Hippocampal formation (tissue), 2 donors: ENCODE results near the gene DNPH1.
A peak's percentile ranks its signal among the peaks of the same experiment; 100 is the strongest.

ENCODE experiments used
- DNase-seq, 2 donors: peaks; one replicate each; lab custom pipeline; 2025; lab: John Stamatoyannopoulos, UW

The DNPH1 gene

DNA sequence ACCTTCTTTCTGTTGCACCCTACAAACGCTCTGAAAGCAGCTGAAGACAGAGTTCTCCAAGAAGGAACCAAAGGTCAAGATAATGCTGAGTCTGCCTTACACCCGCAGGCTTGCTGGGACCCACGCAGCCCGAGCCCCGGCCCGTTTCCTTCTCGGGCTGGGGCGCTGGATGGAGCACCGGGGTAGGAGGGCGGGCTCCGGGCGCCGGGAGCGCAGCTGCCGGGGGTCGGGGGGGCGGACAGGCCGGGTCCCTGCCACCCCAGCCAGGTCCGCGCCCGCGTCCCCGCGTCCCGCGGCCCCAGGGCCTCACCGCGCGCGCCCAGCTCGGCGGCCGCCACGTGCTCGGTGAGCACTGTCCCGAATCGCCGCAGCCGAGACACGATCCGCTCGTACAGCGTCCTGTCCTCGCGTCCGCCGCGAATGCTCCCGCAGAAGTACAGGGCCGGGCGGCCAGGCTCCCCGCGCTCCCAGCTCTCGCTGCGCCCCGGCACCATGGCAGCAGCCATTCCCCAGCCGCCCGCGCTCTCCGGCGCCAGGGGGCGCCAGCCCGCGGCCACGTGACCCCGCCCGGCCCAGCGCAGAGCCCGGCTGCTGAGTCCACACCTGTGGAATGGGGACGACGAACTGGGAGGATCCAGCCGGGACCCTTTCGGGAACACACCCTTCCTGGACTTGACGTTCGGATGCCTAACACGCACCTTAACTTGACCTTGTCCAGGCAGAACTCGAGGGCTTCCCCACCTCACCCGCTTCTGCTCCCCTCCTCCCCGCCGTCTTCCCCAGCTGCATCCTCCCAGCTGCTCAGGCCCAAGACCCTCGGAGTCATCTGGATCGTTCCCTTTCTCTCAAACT, at the start of gene DNPH1:
Gene DNPH1 (minus strand): TSS at position 531 of the 852 bp plus-strand sequence. CDS start 25 bp downstream, at position 506.
- peak; percentile 46 to 72 for DNase-seq

- no peak for DNase-seq
Observed at GRCh38 chr6:43278524-43279078, 49.3 kb upstream of the DNPH1 start.

- no peak for DNase-seq
Observed at GRCh38 chr6:43277643-43278523, 48.6 kb upstream of the DNPH1 start.

DNA sequence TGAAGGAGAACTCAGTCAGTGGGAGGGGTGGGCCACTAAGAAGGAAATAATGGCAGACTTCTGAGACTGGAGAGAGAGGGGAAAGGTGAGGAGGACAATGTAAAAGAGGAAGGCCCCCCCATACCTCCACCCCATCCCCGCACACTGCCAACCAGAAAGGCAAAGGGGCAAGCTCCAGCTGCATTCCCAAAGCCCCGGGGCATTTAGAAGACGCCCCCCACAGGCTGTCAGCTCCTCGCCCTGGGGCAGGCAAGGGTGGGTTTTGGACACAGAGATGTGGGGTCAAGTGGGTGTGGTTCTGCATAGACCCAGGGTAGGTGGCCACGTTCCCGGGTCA, 48.0 kb upstream of the DNPH1 start:
- DNase-seq: no peak

GRCh38 chr6:43276577-43277305, 47.5 kb upstream of the DNPH1 start:
- no peak for DNase-seq

DNA sequence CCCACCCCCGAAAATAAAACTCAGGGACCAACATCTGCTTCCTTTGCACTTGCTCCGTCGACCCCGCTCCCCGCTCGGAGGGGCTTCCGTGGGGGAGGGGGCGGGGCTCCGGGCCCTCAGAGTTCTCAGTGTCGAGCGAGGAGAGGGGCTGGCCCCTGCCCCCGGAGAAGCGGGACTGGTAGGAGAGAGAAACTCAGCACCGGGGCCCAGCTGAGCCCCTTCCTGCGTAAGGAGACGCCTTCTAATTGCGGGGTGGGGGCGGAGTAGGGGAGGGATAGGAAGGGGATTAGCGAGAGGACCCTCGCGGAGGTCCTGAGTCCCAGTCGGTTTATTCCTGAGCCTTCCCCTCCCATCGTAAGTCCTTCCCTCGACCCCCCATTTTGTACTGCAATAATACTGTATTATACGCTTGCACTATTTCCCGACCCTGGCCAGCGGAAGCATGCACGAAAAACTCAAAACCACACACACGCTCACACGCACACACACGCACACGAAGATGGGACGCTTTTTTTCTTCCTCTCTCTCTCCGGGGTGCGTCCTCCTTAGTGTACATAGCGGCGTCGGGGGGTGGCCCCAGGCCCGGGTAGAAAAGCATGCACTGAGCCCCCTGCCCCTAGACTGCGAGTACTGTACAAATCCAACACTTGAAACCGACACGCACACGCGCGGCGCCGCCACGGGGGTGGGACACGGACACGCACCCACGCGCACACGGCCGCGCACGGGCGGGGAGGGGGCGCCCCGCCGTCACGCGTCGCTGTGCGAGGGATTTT, 46.7 kb upstream of the DNPH1 start:
- DNase-seq: no peak

DNA sequence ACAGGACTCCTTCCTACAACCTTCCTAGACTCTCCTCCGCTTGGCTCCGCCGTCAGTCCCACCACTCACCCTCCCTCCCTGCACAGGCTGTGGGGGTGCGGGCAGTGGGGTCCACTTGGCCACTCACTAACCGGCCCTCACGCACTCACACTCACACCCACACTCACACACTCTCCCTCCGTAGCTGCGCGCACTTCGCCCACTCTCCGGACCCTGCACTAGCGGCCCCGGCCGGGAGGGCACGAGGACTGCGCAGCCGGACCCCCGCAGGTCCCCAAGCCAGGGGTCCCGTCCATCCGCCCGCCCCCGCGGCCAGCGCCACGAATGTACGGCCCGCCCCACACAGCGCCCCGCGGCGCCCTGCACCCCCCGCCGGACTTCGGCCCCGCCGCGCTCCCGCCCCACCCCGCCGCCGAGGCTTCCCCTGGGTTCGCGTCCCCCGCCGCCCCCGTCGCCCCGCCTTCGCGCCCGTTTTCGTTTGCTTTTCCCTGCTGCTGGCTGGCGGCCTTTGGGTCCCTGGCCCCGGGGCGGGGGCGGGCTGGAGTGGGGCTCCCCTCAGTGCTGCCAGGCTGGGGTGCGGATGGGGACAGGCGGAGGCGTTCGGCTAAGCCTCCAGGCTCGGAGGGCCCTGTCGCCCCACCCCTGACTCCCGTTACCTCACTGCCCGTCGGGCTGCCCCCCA, 45.8 kb upstream of the DNPH1 start:
- DNase-seq: no peak

- no peak for DNase-seq
Observed at GRCh38 chr6:43274127-43274915, 45.0 kb upstream of the DNPH1 start.

DNA sequence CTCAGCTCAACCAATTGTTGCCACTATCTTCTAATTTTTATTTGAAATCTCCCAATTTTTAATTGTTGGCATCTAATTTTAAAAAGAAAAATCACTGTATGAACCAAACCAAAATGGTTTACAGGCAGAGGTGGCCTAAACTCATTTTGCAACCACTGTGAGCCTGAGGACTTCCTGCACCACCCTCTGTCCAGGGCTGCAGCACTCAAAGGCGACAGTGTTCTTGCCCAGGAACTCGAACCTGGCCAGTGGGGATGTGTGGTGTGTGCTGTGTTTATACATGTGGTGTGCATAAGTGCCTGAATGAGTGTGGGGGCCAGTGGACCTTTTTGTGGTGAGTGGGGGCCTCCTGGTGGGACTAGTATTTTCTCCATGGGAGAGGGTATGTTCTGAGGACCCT, 44.4 kb upstream of the DNPH1 start:
- no peak for DNase-seq

GRCh38 chr6:43271944-43272343, 42.7 kb upstream of the DNPH1 start:
- DNase-seq: no peak

- DNase-seq: no peak
Observed at GRCh38 chr6:43271103-43271815, 42.0 kb upstream of the DNPH1 start.

DNA sequence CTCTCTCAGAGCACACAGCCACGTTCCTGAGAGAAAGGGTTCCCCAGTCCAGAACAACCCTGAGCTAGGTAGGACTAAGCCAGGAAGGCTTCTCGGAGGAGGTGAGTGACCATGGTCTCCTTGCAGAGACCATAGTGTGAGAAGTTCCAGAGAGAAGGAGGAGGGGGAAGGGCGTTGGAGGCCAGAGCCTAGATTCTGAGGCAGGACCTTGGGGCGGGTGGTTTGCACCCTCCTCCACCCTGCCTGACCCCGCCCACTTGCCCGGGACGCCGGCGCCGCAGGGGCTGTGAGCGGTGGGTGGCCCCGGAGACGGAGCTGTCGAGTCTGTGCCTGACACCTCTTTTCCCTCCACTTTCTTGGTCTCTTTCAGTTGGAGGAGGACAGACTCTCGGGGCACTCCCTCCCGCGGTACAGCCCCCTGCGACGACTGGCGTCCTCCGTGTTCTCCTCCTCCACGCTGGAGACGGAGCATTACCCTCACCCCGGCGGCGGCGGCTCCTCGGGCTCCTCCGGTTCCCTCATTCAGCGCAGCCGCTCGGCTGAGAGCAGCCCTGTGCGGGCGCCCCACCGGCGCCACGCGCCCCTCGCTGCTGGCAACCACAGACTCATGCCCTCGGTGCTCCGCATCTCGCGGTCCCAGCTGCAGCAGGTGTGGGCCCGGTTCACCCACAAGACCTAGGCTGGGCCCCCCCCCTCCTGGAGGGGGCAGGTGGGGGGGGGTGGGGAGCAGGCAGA, 40.2 kb upstream of the DNPH1 start:
- no peak for DNase-seq

DNA sequence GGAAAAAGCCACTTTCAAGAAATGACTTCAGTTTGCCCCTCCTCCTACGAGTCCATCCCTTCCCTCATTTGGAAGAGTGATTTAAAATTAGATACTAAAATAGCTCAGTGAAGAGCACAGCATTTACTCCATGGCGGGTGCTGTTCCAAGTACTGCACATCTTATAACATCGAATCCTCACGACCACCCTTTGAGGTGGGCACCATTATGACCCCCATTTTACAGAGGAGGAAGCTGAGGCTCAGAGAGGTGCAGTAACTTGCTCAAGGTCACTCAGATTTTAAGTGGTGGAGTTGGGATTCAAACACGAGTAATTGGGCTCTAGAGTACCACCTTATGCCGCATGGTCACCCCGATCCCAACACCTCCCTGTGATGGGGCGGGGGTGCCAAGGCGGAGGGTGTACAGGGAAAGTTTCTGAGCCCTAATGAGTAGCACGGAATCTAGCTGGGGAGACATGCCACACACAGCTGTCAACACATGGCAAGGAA, 39.5 kb upstream of the DNPH1 start:
- DNase-seq: no peak

DNA sequence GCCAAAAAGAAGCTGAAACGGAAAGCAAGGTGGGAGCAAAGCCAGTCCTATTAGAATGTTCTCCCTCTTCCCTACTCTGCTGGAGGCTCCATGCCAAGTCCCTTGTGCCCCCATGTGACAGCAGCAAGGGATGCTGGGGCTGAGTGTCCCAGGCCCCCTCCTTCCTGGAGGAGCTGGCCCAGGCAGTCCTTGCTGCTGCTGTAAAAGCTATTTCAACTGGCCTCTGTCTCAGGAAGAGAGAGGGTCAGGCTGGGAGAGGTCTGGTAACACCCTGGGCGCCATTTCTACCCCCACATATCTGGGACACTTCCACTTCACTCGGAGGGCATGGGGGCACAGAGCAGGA, 39.0 kb upstream of the DNPH1 start:
- DNase-seq: peak; percentile 54 to 71

DNA sequence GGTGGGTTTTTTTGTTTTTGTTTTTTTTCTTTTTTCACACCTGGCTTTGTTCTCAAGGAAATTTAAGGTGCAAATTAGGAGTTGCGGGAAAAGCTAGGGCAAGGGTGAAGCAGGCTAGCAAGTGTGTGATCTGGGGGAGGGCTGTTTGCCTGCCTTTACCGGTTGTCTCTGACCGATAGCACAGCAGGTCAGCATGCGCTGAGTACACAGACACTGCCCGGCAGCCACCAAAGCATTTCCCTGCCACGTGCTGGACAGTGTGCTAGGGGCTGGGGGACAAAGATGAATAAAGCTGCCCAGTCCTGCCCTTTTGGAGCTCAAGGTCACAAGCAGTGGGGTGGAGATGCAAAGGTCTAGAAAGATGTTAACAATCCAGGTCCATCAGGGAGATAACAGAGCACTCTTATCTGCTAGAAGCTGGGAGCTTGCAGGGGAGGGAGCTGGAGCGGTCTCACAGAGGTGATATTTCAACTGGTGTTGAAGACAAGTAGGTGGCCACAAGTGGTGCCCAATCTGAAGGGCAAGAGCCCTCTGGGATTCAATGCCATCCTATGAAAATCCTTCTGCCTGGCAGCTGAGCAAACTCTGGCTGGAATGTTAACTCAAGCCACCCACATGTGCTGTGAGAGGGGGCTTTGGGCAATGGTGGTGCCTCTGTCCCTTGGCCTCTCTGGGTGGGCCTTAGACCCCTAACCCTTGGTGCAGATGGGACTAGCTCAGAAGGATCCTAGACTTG, 38.5 kb upstream of the DNPH1 start:
- no peak for DNase-seq

DNA sequence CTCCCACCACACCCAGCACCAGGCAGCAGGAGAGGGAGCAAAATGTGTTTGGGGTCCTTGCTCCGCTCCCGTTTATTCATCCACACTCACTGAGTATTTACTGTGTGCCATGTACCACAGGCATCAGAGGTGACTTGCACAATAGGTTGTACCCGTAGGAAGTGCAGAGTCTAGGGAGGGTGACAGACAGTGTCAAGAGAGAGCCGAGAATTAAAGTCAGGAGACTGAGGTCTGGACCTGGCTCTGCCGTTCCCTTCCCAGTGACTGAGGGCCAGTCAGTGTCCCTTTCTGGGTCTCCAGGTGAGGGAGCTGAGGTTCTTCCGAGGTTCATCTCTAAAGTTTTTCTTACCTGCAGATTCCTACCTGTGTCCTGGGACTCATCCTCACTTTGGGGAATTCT, 36.3 kb upstream of the DNPH1 start:
- DNase-seq: no peak

DNA sequence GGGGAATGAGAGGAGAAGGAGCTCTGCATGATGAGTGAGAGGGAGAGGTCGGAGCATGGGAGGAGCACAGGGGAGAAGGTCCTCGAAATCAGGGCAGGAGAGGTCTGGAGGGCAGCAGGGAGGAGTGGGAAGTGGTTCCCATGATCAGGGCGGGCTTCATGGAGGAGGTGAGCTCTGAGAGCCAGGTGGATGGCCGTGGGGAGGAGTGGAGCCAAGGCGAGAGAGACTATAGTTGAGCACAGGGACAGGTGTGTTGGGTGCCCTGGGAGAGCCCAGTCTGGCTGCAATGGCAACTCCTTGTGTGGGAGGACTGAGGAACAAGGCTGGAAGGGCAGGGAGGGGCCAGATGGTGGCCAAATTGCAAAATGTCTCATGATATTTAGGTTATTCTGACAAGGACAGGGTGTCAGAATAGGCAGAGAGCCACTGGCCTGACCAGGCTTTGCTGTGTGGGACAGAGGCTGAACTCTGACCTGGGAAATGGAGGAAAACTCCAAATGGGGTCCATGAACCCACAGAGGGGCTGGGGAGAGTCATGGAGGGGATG, 35.4 kb upstream of the DNPH1 start:
- DNase-seq: no peak
